ENCODE data around the gene ARX.

Gene ARX

GRCh38 chrX:25010784-25011588 lies 4.8 kb downstream of the ARX start:
- H3K9ac ChIP-seq (ENCODE audit: low read length) = no peak overlapping the region
- H3K27me3 ChIP-seq (ENCODE audit: control insufficient read depth in 1 of 2, insufficient read depth in 1 of 2, low read length in 2 of 2) = peaks cover 87 to 91% of the 10 kb centered on the region in 2 experiments
- no peak overlapping the region for H3K4me2 ChIP-seq (ENCODE audit: low read length, poor library complexity, severe bottlenecking)
- H2BK120ac ChIP-seq (ENCODE audit: low read depth, low read length) = no peak overlapping the region
- no peak overlapping the region for H3K27ac ChIP-seq (ENCODE audit: low read length, poor library complexity, severe bottlenecking)
- H3K4ac ChIP-seq (ENCODE audit: low read depth in 1 of 2, low read length in 2 of 2) = no peak overlapping the region
- H3K9me3 ChIP-seq (ENCODE audit: control insufficient read depth, low read length) = peaks cover 3% of the 10 kb centered on the region
- H2BK5ac ChIP-seq (ENCODE audit: low read depth, low read length, poor library complexity, severe bottlenecking) = no peak overlapping the region
- H3K36me3 ChIP-seq (ENCODE audit: control insufficient read depth in 1 of 2, insufficient read depth in 2 of 2, low read depth in 1 of 2, low read length in 2 of 2) = no peaks in the 10 kb centered on the region
- H3K14ac ChIP-seq (ENCODE audit: low read length in 2 of 2) = no peak overlapping the region
- no peak overlapping the region for H2AFZ ChIP-seq (ENCODE audit: low read depth, low read length)
- no peak overlapping the region for H2AK5ac ChIP-seq (ENCODE audit: low read length, severe bottlenecking)
- no peak for DNase-seq
- no peak overlapping the region for H3K18ac ChIP-seq (ENCODE audit: low read depth in 1 of 2, low read length in 2 of 2)
- H4K91ac ChIP-seq (ENCODE audit: low read length) = no peak overlapping the region
- no peak overlapping the region for H3K4me3 ChIP-seq (ENCODE audit: insufficient read depth in 1 of 2, low read depth in 1 of 2, low read length in 2 of 2)
- peaks cover 20% of the 10 kb centered on the region for H3K4me1 ChIP-seq (ENCODE audit: control insufficient read depth, insufficient read depth, low read depth, low read length)
- WGBS = 5% methylated on average over 24 of the region's 33 CpGs
- no peak overlapping the region for H2BK12ac ChIP-seq (ENCODE audit: low read length in 2 of 2)
- no peak overlapping the region for H4K8ac ChIP-seq (ENCODE audit: low read length)
- no peaks in the 10 kb centered on the region for H3K79me1 ChIP-seq (replicated peaks; ENCODE audit: low read length, poor library complexity, severe bottlenecking)
- no peak overlapping the region for H2BK15ac ChIP-seq (ENCODE audit: low read depth, poor library complexity, severe bottlenecking)
- H3K23ac ChIP-seq (ENCODE audit: low read length in 2 of 2) = no peak overlapping the region

DNA sequence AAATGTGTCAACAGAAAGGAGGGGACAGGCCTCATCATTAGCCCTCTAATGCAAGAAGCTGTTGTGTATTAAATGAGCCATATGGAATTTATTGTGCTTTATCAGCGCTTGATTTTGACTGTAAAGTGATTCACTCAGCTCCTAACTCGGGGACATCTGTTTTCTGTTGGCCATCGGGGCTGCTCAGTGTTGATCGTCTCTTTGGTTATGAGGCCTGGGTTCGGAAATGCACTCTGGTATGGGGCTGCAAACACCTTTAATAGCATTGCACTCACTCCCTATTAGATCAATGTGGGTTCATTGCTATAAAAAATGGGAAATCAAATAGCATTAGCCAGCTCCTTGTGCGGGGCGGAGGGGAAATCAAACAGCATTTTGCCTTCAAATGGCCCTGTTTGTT lies 6.4 kb downstream of the ARX start:
- no peak overlapping the region for H2BK15ac ChIP-seq (ENCODE audit: low read depth, poor library complexity, severe bottlenecking)
- H3K27me3 ChIP-seq (ENCODE audit: control insufficient read depth in 1 of 2, insufficient read depth in 1 of 2, low read length in 2 of 2) = peaks cover 78 to 93% of the 10 kb centered on the region in 2 experiments
- no peak overlapping the region for H2BK5ac ChIP-seq (ENCODE audit: low read depth, low read length, poor library complexity, severe bottlenecking)
- no peak overlapping the region for H3K23ac ChIP-seq (ENCODE audit: low read length in 2 of 2)
- no peak overlapping the region for H2AK5ac ChIP-seq (ENCODE audit: low read length, severe bottlenecking)
- H3K9me3 ChIP-seq (ENCODE audit: control insufficient read depth, low read length) = peaks cover 3% of the 10 kb centered on the region
- no peak overlapping the region for H3K18ac ChIP-seq (ENCODE audit: low read depth in 1 of 2, low read length in 2 of 2)
- no peak overlapping the region for H3K4me2 ChIP-seq (ENCODE audit: low read length, poor library complexity, severe bottlenecking)
- H3K79me1 ChIP-seq (replicated peaks; ENCODE audit: low read length, poor library complexity, severe bottlenecking) = no peaks in the 10 kb centered on the region
- no peak overlapping the region for H3K14ac ChIP-seq (ENCODE audit: low read length in 2 of 2)
- H2AFZ ChIP-seq (ENCODE audit: low read depth, low read length) = no peak overlapping the region
- 4% methylated on average over 5 of the region's 7 CpGs for WGBS
- no peak overlapping the region for H3K4ac ChIP-seq (ENCODE audit: low read depth in 1 of 2, low read length in 2 of 2)
- no peak overlapping the region for H3K27ac ChIP-seq (ENCODE audit: low read length, poor library complexity, severe bottlenecking)
- H2BK120ac ChIP-seq (ENCODE audit: low read depth, low read length) = no peak overlapping the region
- H4K8ac ChIP-seq (ENCODE audit: low read length) = no peak overlapping the region
- no peak overlapping the region for H4K91ac ChIP-seq (ENCODE audit: low read length)
- no peak overlapping the region for H2BK12ac ChIP-seq (ENCODE audit: low read length in 2 of 2)
- peaks cover 28% of the 10 kb centered on the region for H3K4me1 ChIP-seq (ENCODE audit: control insufficient read depth, insufficient read depth, low read depth, low read length)
- DNase-seq = no peak
- no peak overlapping the region for H3K4me3 ChIP-seq (ENCODE audit: insufficient read depth in 1 of 2, low read depth in 1 of 2, low read length in 2 of 2)
- H3K36me3 ChIP-seq (ENCODE audit: control insufficient read depth in 1 of 2, insufficient read depth in 2 of 2, low read depth in 1 of 2, low read length in 2 of 2) = no peaks in the 10 kb centered on the region
- no peak overlapping the region for H3K9ac ChIP-seq (ENCODE audit: low read length)

GRCh38 chrX:25007059-25008053 lies 8.4 kb downstream of the ARX start:
- Histone ChIP-seq H2AK5ac (ENCODE audit: low read length, severe bottlenecking) (no peak overlapping the region), H3K4ac (ENCODE audit: low read depth in 1 of 2, low read length in 2 of 2) (no peak overlapping the region), H3K4me2 (ENCODE audit: low read length, poor library complexity, severe bottlenecking) (peak overlapping the region; percentile 56), H3K9me3 (ENCODE audit: control insufficient read depth, low read length) (peaks cover 3% of the 10 kb centered on the region), H3K27ac (ENCODE audit: low read length, poor library complexity, severe bottlenecking) (no peak overlapping the region), H4K8ac (ENCODE audit: low read length) (no peak overlapping the region), H3K4me1 (ENCODE audit: control insufficient read depth, insufficient read depth, low read depth, low read length) (peaks cover 31% of the 10 kb centered on the region), H2BK12ac (ENCODE audit: low read length in 2 of 2) (no peak overlapping the region), H3K18ac (ENCODE audit: low read depth in 1 of 2, low read length in 2 of 2) (no peak overlapping the region), H2AFZ (ENCODE audit: low read depth, low read length) (no peak overlapping the region), H2BK120ac (ENCODE audit: low read depth, low read length) (no peak overlapping the region), H2BK15ac (ENCODE audit: low read depth, poor library complexity, severe bottlenecking) (no peak overlapping the region), H4K91ac (ENCODE audit: low read length) (no peak overlapping the region), H3K27me3 (ENCODE audit: control insufficient read depth in 1 of 2, insufficient read depth in 1 of 2, low read length in 2 of 2) (peaks cover 75 to 96% of the 10 kb centered on the region in 2 experiments), H3K79me1 (replicated peaks; ENCODE audit: low read length, poor library complexity, severe bottlenecking) (no peaks in the 10 kb centered on the region), H3K36me3 (ENCODE audit: control insufficient read depth in 1 of 2, insufficient read depth in 2 of 2, low read depth in 1 of 2, low read length in 2 of 2) (no peaks in the 10 kb centered on the region), H3K9ac (ENCODE audit: low read length) (no peak overlapping the region), H3K4me3 (ENCODE audit: insufficient read depth in 1 of 2, low read depth in 1 of 2, low read length in 2 of 2) (no peak overlapping the region), H3K14ac (ENCODE audit: low read length in 2 of 2) (no peak overlapping the region), H3K23ac (ENCODE audit: low read length in 2 of 2) (no peak overlapping the region), H2BK5ac (ENCODE audit: low read depth, low read length, poor library complexity, severe bottlenecking) (no peak overlapping the region)
- WGBS = 3% methylated on average over 42 of the region's 64 CpGs
- DNase-seq = no peak

DNA sequence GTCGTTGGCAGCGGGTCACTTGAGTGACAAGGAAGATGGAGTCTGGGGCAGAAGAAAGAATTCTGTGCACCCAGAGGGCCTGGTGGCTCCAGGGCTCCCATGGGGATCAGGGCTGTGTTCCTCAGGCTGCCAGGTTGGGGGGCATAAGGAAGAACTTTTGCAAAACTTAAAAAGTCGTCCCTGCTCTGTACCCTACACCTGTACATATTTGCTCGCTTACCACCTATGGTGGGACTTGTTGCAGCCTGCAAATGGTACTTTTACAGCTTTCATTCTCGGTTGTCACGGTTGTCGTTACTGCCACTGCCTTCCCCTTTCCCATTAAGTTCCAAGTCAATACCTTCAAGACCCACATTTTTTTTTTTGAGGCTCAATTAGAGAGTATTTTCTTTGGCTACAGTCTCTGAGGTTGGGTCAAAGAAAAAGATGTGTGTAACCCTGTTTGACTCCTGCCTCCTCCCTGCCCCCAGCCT lies 9.1 kb downstream of the ARX start:
- Histone ChIP-seq H3K27ac (ENCODE audit: low read length, poor library complexity, severe bottlenecking) (no peak overlapping the region), H3K23ac (ENCODE audit: low read length in 2 of 2) (no peak overlapping the region), H2AFZ (ENCODE audit: low read depth, low read length) (no peak overlapping the region), H2BK12ac (ENCODE audit: low read length in 2 of 2) (no peak overlapping the region), H4K8ac (ENCODE audit: low read length) (no peak overlapping the region), H3K36me3 (ENCODE audit: control insufficient read depth in 1 of 2, insufficient read depth in 2 of 2, low read depth in 1 of 2, low read length in 2 of 2) (no peaks in the 10 kb centered on the region), H3K4ac (ENCODE audit: low read depth in 1 of 2, low read length in 2 of 2) (no peak overlapping the region), H3K9me3 (ENCODE audit: control insufficient read depth, low read length) (peaks cover 3% of the 10 kb centered on the region), H3K27me3 (ENCODE audit: control insufficient read depth in 1 of 2, insufficient read depth in 1 of 2, low read length in 2 of 2) (peaks cover 73 to 94% of the 10 kb centered on the region in 2 experiments), H2BK120ac (ENCODE audit: low read depth, low read length) (no peak overlapping the region), H3K4me2 (ENCODE audit: low read length, poor library complexity, severe bottlenecking) (no peak overlapping the region), H2BK5ac (ENCODE audit: low read depth, low read length, poor library complexity, severe bottlenecking) (no peak overlapping the region), H3K14ac (ENCODE audit: low read length in 2 of 2) (no peak overlapping the region), H2AK5ac (ENCODE audit: low read length, severe bottlenecking) (no peak overlapping the region), H3K4me3 (ENCODE audit: insufficient read depth in 1 of 2, low read depth in 1 of 2, low read length in 2 of 2) (no peak overlapping the region), H2BK15ac (ENCODE audit: low read depth, poor library complexity, severe bottlenecking) (no peak overlapping the region), H3K9ac (ENCODE audit: low read length) (no peak overlapping the region), H3K4me1 (ENCODE audit: control insufficient read depth, insufficient read depth, low read depth, low read length) (peaks cover 31% of the 10 kb centered on the region), H4K91ac (ENCODE audit: low read length) (no peak overlapping the region), H3K18ac (ENCODE audit: low read depth in 1 of 2, low read length in 2 of 2) (no peak overlapping the region), H3K79me1 (replicated peaks; ENCODE audit: low read length, poor library complexity, severe bottlenecking) (no peaks in the 10 kb centered on the region)
- DNase-seq = no peak
- WGBS = 3% methylated on average over 3 of the region's 7 CpGs

Measured in mesenchymal stem cell (in vitro differentiated cells and primary cell).